SH-SY5Y (cell line): ENCODE results near the gene NLRP9.

Experiments
- GATA2 ChIP-seq: IDR thresholded peaks from 2 replicates; pipeline ENCODE4 v1.6.1; 2011; ENCODE audit warnings: mild to moderate bottlenecking, low read depth, low read length
- GATA3 ChIP-seq: IDR thresholded peaks from 2 replicates; pipeline ENCODE4 v1.6.1; 2011; ENCODE audit warnings: low read depth, mild to moderate bottlenecking, low read length, moderate library complexity

- no peak for TF ChIP-seq GATA2
- no peak for TF ChIP-seq GATA3
These were observed 70.7 kb downstream of the NLRP9 start for GRCh38 chr19:55667511-55667910.
